PC-3 (cell line): ENCODE results near the gene RASSF5. TPM values are rescaled to one million over a fixed set of nuclear protein-coding genes. Genes with fewer than 3 reads are reported as not detected.
"Not testable (repeated sequence)": the region's sequence is repeated elsewhere in the genome, so short reads cannot be mapped to it uniquely, and the experiment has no call there.

Experiments used
- ATAC-seq: fragments of 200-7000 bp; cut with Tn5 transposase; 2 replicates; pipeline ENCODE4 v1.9.1; 2020; ENCODE audit warnings: mild to moderate bottlenecking, moderate library complexity
- BruUV-seq: library from RNA; stranded (reverse); fragments of 400-500 nt; replicated peaks from 2 replicates; lab custom pipeline; 2021; lab: Mats Ljungman, UMichigan
- CTCF ChIA-PET: fragments of 300-600 bp; sonication (Branson Sonifier 250); formaldehyde crosslinking; loops from one replicate; lab custom pipeline; 2022; ENCODE audit warnings: antibody characterized with exemption; lab: Charles Lee
- POLR2A ChIA-PET: fragments of 300-600 bp; sonication (Branson Sonifier 250); formaldehyde crosslinking; loops from one replicate; lab custom pipeline; 2022; ENCODE audit warnings: antibody characterized with exemption; ENCODE audit not compliant: unreplicated experiment; lab: Charles Lee
- DNase-seq: peaks from one replicate; pipeline ENCODE4 v3.0.0-alpha.2; 2015
- H2AFZ ChIP-seq: fragments of 300-600 bp; sonication (generic); 2 replicates; pipeline ENCODE4 v1.6.0; 2016; ENCODE audit warnings: antibody characterized with exemption, low read length
- H3F3A ChIP-seq: fragments of 300-600 bp; sonication (generic); one replicate; pipeline ENCODE4 v1.6.0; 2017; ENCODE audit warnings: antibody characterized with exemption, low read length, control low read depth, mild to moderate bottlenecking; ENCODE audit not compliant: unreplicated experiment
- H3K27ac ChIP-seq: fragments of 300-600 bp; sonication (generic); 2 replicates; pipeline ENCODE4 v1.5.1; 2016; ENCODE audit warnings: mild to moderate bottlenecking, low read length
- H3K27me3 ChIP-seq: fragments of 300-600 bp; sonication (generic); 2 replicates; pipeline ENCODE4 v1.6.1; 2016; ENCODE audit warnings: low read length, mixed read lengths
- H3K36me3 ChIP-seq: fragments of 300-600 bp; sonication (generic); 2 replicates; pipeline ENCODE4 v1.6.1; 2016; ENCODE audit warnings: low read depth, mixed run types, low read length, mixed read lengths
- H3K4me1 ChIP-seq: fragments of 300-600 bp; sonication (generic); 2 replicates; pipeline ENCODE4 v1.5.1; 2016; ENCODE audit warnings: low read length; ENCODE audit not compliant: insufficient read depth
- H3K4me2 ChIP-seq: fragments of 300-600 bp; sonication (generic); 2 replicates; pipeline ENCODE4 v1.6.0; 2016; ENCODE audit warnings: low read length
- H3K4me3 ChIP-seq: fragments of 300-600 bp; sonication (generic); 2 replicates; pipeline ENCODE4 v1.5.1; 2016; ENCODE audit warnings: mild to moderate bottlenecking, low read length, mixed read lengths
- H3K79me2 ChIP-seq: fragments of 300-600 bp; sonication (generic); 2 replicates; pipeline ENCODE4 v1.6.1; 2017; ENCODE audit warnings: low read length, mixed read lengths
- H3K9ac ChIP-seq: fragments of 300-600 bp; sonication (generic); 2 replicates; pipeline ENCODE4 v1.6.0; 2016; ENCODE audit warnings: mild to moderate bottlenecking, low read length
- H3K9me2 ChIP-seq: fragments of 300-600 bp; sonication (generic); replicated peaks from 2 replicates; pipeline ENCODE4 v1.6.1; 2016; ENCODE audit warnings: mixed run types, low read length, mixed read lengths
- H3K9me3 ChIP-seq: fragments of 300-600 bp; sonication (generic); 2 replicates; pipeline ENCODE4 v1.6.1; 2016; ENCODE audit warnings: low read length, mixed read lengths
- H4K20me1 ChIP-seq: fragments of 300-600 bp; sonication (generic); 2 replicates; pipeline ENCODE4 v1.6.1; 2016; ENCODE audit warnings: low read length, mixed read lengths
- CTCF ChIP-seq: fragments of 300-600 bp; sonication (generic); conservative IDR thresholded peaks from 2 replicates; pipeline ENCODE4 v1.5.1; 2017; ENCODE audit warnings: antibody characterized with exemption, low read depth, mild to moderate bottlenecking, low read length
- EZH2 ChIP-seq: fragments of 300-600 bp; sonication (generic); IDR thresholded peaks from one replicate; pipeline ENCODE4 v1.6.1; 2017; ENCODE audit warnings: antibody characterized with exemption, mild to moderate bottlenecking, low read length; ENCODE audit not compliant: unreplicated experiment
- EZH2phosphoT487 ChIP-seq: fragments of 300-600 bp; sonication (generic); IDR thresholded peaks from 2 replicates; pipeline ENCODE4 v1.6.1; 2018; ENCODE audit warnings: mild to moderate bottlenecking, antibody characterized with exemption, low read length, borderline replicate concordance
- intact Hi-C: fragments of 100-400 bp; cut with micrococcal nuclease; formaldehyde crosslinking; loops from 2 replicates; pipeline ENCODE4 v1.9.0; 2023
- total RNA-seq: library from RNA; depleted of rRNA; stranded (reverse); fragments of >200 nt; gene quantifications from 2 replicates; pipeline ENCODE4 v1.2.3, GENCODE V29; 2014

Gene RASSF5
- total RNA-seq, 1 experiment from 2014 or later: 15.5 TPM

GRCh38 chr1:206482611-206483010 is 24.7 kb upstream of the RASSF5 start:
- POLR2A ChIA-PET: no interaction called here
- no TSS peak for BruUV-seq
- Histone ChIP-seq H3K27ac (no peak overlapping the region), H3K4me2 (no peak overlapping the region), H3K4me1 (peaks cover 7% of the 10 kb centered on the region), H3K27me3 (no peaks in the 10 kb centered on the region), H3K9ac (no peak overlapping the region), H4K20me1 (no peaks in the 10 kb centered on the region), H3K36me3 (peaks cover 3% of the 10 kb centered on the region; the same call in 1 of the 2 replicates), H3K4me3 (no peak overlapping the region), H3K9me3 (no peaks in the 10 kb centered on the region), H3K9me2 (no peaks in the 10 kb centered on the region), H2AFZ (no peak overlapping the region), H3K79me2 (no peaks in the 10 kb centered on the region), H3F3A (no peaks in the 10 kb centered on the region)
- DNase-seq (no peak), ATAC-seq (no peak)
- CTCF ChIA-PET: no interaction called here
- TF ChIP-seq EZH2 (no peak), EZH2phosphoT487 (no peak), CTCF (no peak)
- intact Hi-C loops: no loop called here

- CTCF ChIA-PET, H3K27me3 ChIP-seq, H3K27ac ChIP-seq, H3K36me3 ChIP-seq, H3K4me2 ChIP-seq, H3F3A ChIP-seq, intact Hi-C loops, H4K20me1 ChIP-seq, H3K79me2 ChIP-seq, DNase-seq, H3K9ac ChIP-seq, H2AFZ ChIP-seq, POLR2A ChIA-PET, H3K4me3 ChIP-seq, H3K9me3 ChIP-seq, BruUV-seq, H3K9me2 ChIP-seq, ATAC-seq, H3K4me1 ChIP-seq: not testable (repeated sequence)
Measured at GRCh38 chr1:206483864-206484263, 23.5 kb upstream of the RASSF5 start.

GRCh38 chr1:206484901-206485300 is 22.4 kb upstream of the RASSF5 start:
- DNase-seq: no peak
- no peak overlapping the region for H2AFZ ChIP-seq
- peaks cover 7% of the 10 kb centered on the region for H3K4me1 ChIP-seq
- peaks cover 3% of the 10 kb centered on the region; the same call in 1 of the 2 replicates for H3K36me3 ChIP-seq
- no peak for TF ChIP-seq CTCF
- no peak for TF ChIP-seq EZH2
- TF ChIP-seq EZH2phosphoT487: no peak
- no peaks in the 10 kb centered on the region for H3K79me2 ChIP-seq
- ChIA-PET POLR2A (no interaction called here), CTCF (no interaction called here)
- H3F3A ChIP-seq: no peaks in the 10 kb centered on the region
- no peaks in the 10 kb centered on the region for H3K9me2 ChIP-seq
- ATAC-seq: no peak
- intact Hi-C loops: no loop called here
- H3K9ac ChIP-seq: no peak overlapping the region
- no peak overlapping the region for H3K4me2 ChIP-seq
- H3K4me3 ChIP-seq: no peak overlapping the region
- no peaks in the 10 kb centered on the region for H4K20me1 ChIP-seq
- H3K9me3 ChIP-seq: no peaks in the 10 kb centered on the region
- no peaks in the 10 kb centered on the region for H3K27me3 ChIP-seq
- no TSS peak for BruUV-seq
- no peak overlapping the region for H3K27ac ChIP-seq
